ENCODE results near the gene DUSP18.
"Not testable (repeated sequence)": the region's sequence is repeated elsewhere in the genome, so short reads cannot be mapped to it uniquely, and the experiment has no call there.

DUSP18 gene

DNA sequence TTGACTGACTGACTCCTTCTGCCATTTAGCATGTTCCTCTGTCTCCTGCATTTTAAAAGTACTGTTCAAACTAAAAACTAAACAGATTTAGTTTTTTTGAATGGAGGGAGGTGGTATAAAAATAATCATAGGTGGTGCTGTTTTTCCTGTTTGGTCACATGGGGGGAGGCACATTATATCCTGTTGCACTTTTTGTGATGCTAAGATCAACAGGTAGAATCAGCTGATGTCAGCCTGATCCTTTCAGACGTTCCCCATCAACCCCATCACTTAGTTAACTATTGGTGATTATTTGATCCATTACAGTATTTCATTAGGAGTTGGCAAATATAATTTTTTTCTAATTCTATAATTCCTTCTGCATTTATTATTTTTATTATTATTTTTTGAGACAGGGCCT lies 21.9 kb upstream of the DUSP18 start:
- Histone ChIP-seq H3K36me3 (ENCODE audit: insufficient read depth, insufficient read length, low read length) (no peaks in the 10 kb centered on the region), H3K4me1 (ENCODE audit: insufficient read depth, insufficient read length) (no peaks in the 10 kb centered on the region), H3K4me3 (ENCODE audit: insufficient read length, low read depth) (no peak overlapping the region), H3K27me3 (ENCODE audit: insufficient read depth, insufficient read length) (no peaks in the 10 kb centered on the region), H3K9me3 (ENCODE audit: insufficient read depth, low read length) (no peaks in the 10 kb centered on the region), H3K9ac (ENCODE audit: insufficient read length, low read depth) (no peak overlapping the region)
- no peak for DNase-seq (ENCODE audit: low read depth, low spot score)
- TF ChIP-seq YY1 (IDR thresholded peaks at IDR 0.05; ENCODE audit: insufficient read depth, insufficient read length) (no peak), SUZ12 (IDR thresholded peaks at IDR 0.05; ENCODE audit: extremely low read depth, insufficient read depth, insufficient read length) (no peak), ZNF274 (IDR thresholded peaks at IDR 0.05; ENCODE audit: low read depth, low read length) (no peak)

DNA sequence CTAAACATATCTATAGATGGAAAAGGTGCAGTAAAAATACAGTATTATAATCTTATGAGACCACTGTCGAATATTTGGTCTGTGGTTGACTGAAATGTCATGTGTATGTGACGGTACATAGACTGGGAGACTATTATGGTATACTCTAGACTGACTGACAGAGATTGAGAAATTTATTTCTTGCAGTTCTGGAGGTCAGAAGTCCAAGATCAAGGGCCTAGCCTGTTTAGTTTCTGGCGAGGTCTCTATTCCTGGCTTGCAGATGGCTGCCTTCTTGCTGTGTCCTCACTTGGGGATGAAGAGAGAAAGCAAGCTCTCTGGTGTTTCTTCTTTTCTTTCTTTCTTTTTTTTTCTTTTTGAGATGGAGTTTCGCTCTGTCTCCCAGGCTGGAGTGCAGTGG lies 19.7 kb upstream of the DUSP18 start:
- TF ChIP-seq YY1 (IDR thresholded peaks at IDR 0.05; ENCODE audit: insufficient read depth, insufficient read length) (no peak), ZNF274 (IDR thresholded peaks at IDR 0.05; ENCODE audit: low read depth, low read length) (no peak), SUZ12 (IDR thresholded peaks at IDR 0.05; ENCODE audit: extremely low read depth, insufficient read depth, insufficient read length) (no peak)
- Histone ChIP-seq H3K4me3 (ENCODE audit: insufficient read length, low read depth) (no peak overlapping the region), H3K27me3 (ENCODE audit: insufficient read depth, insufficient read length) (no peaks in the 10 kb centered on the region), H3K36me3 (ENCODE audit: insufficient read depth, insufficient read length, low read length) (no peaks in the 10 kb centered on the region), H3K9ac (ENCODE audit: insufficient read length, low read depth) (no peak overlapping the region), H3K9me3 (ENCODE audit: insufficient read depth, low read length) (no peaks in the 10 kb centered on the region), H3K4me1 (ENCODE audit: insufficient read depth, insufficient read length) (no peaks in the 10 kb centered on the region)
- no peak for DNase-seq (ENCODE audit: low read depth, low spot score)

DNA sequence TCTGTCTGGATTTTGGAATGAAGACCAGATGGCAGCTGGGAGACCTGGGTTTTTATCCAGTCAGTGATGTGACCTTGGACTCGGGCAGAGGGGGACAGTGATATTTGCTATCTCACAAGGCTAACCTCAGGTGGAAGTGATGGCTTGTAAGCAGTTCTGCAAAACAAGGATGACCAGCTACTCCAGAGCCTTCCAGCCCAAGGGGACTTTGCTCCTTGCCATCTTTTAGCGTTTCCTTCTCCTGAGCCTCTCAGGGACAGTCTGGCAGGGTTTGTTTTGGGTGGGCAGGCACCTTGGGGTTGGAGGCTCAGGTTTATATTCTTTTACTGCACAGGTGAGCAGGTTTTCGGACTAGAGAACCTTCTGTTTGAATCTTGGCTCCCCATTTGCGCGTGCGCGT lies 17.5 kb upstream of the DUSP18 start:
- Histone ChIP-seq H3K27me3 (ENCODE audit: insufficient read depth, insufficient read length) (no peaks in the 10 kb centered on the region), H3K9ac (ENCODE audit: insufficient read length, low read depth) (no peak overlapping the region), H3K9me3 (ENCODE audit: insufficient read depth, low read length) (no peaks in the 10 kb centered on the region), H3K4me3 (ENCODE audit: insufficient read length, low read depth) (no peak overlapping the region), H3K4me1 (ENCODE audit: insufficient read depth, insufficient read length) (peaks cover 3% of the 10 kb centered on the region), H3K36me3 (ENCODE audit: insufficient read depth, insufficient read length, low read length) (no peaks in the 10 kb centered on the region)
- TF ChIP-seq SUZ12 (IDR thresholded peaks at IDR 0.05; ENCODE audit: extremely low read depth, insufficient read depth, insufficient read length) = no peak
- no peak for TF ChIP-seq ZNF274 (IDR thresholded peaks at IDR 0.05; ENCODE audit: low read depth, low read length)
- no peak for TF ChIP-seq YY1 (IDR thresholded peaks at IDR 0.05; ENCODE audit: insufficient read depth, insufficient read length)
- no peak for DNase-seq (ENCODE audit: low read depth, low spot score)

DNA sequence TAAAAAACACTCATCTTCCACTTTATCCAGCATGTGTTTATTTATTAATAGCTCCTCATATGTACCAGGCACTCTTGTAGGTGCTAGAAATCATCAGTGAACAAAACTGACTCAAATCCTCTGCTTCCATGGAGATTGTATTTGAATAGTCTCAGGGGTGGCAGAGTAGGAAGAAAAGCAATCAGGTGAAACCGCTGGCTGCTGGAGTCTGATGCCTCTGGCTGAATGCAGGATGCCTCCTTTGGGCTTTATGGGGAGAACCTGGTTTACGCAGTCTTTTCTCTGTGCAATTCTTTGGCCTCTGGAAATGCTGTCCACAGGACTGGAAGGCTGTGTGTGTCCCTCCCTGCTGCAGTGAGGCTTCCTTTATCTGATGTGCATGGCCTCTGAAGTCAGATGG lies 14.2 kb upstream of the DUSP18 start:
- peaks cover 3% of the 10 kb centered on the region for H3K4me1 ChIP-seq (ENCODE audit: insufficient read depth, insufficient read length)
- H3K9ac ChIP-seq (ENCODE audit: insufficient read length, low read depth) = no peak overlapping the region
- no peak overlapping the region for H3K4me3 ChIP-seq (ENCODE audit: insufficient read length, low read depth)
- no peaks in the 10 kb centered on the region for H3K27me3 ChIP-seq (ENCODE audit: insufficient read depth, insufficient read length)
- no peaks in the 10 kb centered on the region for H3K36me3 ChIP-seq (ENCODE audit: insufficient read depth, insufficient read length, low read length)
- no peak for DNase-seq (ENCODE audit: low read depth, low spot score)
- TF ChIP-seq YY1 (IDR thresholded peaks at IDR 0.05; ENCODE audit: insufficient read depth, insufficient read length) (no peak), ZNF274 (IDR thresholded peaks at IDR 0.05; ENCODE audit: low read depth, low read length) (no peak), SUZ12 (IDR thresholded peaks at IDR 0.05; ENCODE audit: extremely low read depth, insufficient read depth, insufficient read length) (no peak)
- H3K9me3 ChIP-seq (ENCODE audit: insufficient read depth, low read length) = no peaks in the 10 kb centered on the region

DNA sequence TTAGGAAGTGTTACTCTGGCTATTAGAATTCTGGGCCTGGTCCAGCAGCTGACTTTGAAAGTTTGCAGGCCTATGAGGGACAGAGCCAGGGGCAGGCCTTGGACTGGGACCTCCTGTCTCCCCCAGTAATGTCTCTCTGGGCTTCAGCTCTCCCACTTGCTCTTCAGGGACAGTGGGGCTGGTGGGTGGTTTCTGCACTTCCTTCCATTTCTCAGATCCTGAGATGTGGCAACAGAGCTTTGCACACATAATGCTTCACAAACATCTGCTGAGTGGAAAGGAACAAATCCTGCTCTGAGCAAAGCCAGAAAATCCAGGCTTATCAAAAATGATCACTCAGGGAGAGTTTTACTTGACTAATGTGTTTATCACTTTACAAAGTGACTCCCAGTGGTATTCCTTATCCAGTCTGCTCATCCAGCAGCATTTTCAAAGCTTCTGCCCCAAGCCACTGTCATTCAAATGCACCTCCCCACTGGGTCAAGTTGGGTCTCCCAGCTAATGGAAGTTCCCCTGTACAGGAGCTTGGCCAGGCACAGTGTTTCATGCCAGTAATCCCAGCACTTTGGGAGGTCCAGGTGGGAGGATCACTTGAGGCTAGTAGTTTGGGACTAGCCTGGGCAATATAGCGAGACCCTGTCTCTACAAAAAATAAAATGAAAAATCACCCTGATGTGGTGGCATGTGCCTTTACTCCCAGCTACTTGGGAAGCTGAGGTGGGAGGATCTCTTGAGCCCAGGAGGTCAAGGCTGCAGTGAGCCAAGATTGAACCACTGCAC lies 13.5 kb upstream of the DUSP18 start:
- H3K4me1 ChIP-seq (ENCODE audit: insufficient read depth, insufficient read length) = peaks cover 3% of the 10 kb centered on the region
- H3K9ac ChIP-seq (ENCODE audit: insufficient read length, low read depth) = no peak overlapping the region
- H3K4me3 ChIP-seq (ENCODE audit: insufficient read length, low read depth) = no peak overlapping the region
- H3K27me3 ChIP-seq (ENCODE audit: insufficient read depth, insufficient read length) = no peaks in the 10 kb centered on the region
- TF ChIP-seq SUZ12 (IDR thresholded peaks at IDR 0.05; ENCODE audit: extremely low read depth, insufficient read depth, insufficient read length) = no peak
- no peak for TF ChIP-seq YY1 (IDR thresholded peaks at IDR 0.05; ENCODE audit: insufficient read depth, insufficient read length)
- TF ChIP-seq ZNF274 (IDR thresholded peaks at IDR 0.05; ENCODE audit: low read depth, low read length) = no peak
- no peak for DNase-seq (ENCODE audit: low read depth, low spot score)
- no peaks in the 10 kb centered on the region for H3K9me3 ChIP-seq (ENCODE audit: insufficient read depth, low read length)
- H3K36me3 ChIP-seq (ENCODE audit: insufficient read depth, insufficient read length, low read length) = no peaks in the 10 kb centered on the region

DNA sequence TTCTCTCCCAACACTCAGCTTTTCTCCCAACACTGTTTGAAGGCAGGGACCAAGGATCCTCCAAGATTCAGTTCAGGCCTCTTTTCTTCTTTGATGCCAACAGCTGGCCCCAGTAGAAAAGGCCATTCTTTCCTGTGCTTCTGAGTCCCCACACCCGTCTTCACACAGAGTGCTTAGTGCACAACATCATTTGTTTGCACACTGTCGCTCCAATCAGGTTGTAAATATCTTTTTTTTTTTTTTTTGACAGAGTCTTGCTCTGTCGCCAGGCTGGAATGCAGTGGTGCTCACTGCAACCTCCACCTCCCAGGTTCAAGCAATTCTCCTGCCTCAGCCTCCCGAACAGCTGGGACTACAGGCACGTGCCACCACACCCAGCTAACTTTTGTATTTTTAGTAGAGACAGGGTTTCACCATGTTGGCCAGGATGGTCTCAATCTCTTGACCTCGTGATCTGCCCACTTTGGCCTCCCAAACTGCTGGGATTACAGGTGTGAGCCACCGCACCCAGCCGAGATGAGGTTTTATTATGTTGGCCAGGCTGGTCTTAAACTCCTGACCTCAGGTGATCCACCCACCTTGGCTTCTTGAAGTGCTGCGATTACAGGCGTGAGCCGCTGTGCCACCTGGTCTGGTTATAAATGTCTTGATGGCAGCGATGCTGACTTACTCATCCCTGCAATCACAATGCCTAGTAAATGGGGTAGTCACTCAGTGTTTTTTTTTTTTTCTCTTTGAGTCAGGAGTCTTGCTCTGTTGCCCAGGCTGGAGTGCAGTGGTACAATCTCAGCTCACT lies 12.4 kb upstream of the DUSP18 start:
- H3K9ac ChIP-seq (ENCODE audit: insufficient read length, low read depth); DNase-seq (ENCODE audit: low read depth, low spot score); H3K4me3 ChIP-seq (ENCODE audit: insufficient read length, low read depth); H3K4me1 ChIP-seq (ENCODE audit: insufficient read depth, insufficient read length); H3K9me3 ChIP-seq (ENCODE audit: insufficient read depth, low read length); H3K27me3 ChIP-seq (ENCODE audit: insufficient read depth, insufficient read length); H3K36me3 ChIP-seq (ENCODE audit: insufficient read depth, insufficient read length, low read length): not testable (repeated sequence)

DNA sequence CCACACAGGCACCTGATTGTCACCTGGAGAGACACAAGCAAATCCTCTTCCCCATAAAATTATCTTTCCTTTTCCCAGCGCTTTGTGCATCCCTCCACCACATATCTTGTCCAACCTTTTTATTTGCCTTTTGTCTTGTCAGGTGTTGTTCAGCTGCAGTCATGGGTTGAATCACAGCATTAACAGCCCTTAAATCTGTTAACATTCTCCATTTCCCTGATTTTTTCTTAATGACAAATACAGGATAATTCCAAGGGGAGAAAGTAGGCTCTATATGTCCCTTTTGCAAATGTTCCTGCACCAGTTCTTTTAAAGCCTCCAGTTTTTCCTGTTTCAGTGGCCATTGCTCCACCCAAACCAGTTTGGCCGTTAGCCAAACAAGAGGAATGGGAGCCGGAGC lies 8.9 kb upstream of the DUSP18 start:
- not testable (repeated sequence) for H3K9me3 ChIP-seq (ENCODE audit: insufficient read depth, low read length); DNase-seq (ENCODE audit: low read depth, low spot score); H3K4me3 ChIP-seq (ENCODE audit: insufficient read length, low read depth); H3K36me3 ChIP-seq (ENCODE audit: insufficient read depth, insufficient read length, low read length); H3K4me1 ChIP-seq (ENCODE audit: insufficient read depth, insufficient read length); H3K27me3 ChIP-seq (ENCODE audit: insufficient read depth, insufficient read length); H3K9ac ChIP-seq (ENCODE audit: insufficient read length, low read depth)
